HG03175 (cell line): ENCODE results near the gene F10.

Experiments
- ATAC-seq: cut with Tn5 transposase; IDR thresholded peaks from one replicate; pipeline ENCODE4 v1.9.1; 2021; ENCODE audit warnings: mild to moderate bottlenecking, moderate library complexity; ENCODE audit not compliant: unreplicated experiment

The F10 gene

DNA sequence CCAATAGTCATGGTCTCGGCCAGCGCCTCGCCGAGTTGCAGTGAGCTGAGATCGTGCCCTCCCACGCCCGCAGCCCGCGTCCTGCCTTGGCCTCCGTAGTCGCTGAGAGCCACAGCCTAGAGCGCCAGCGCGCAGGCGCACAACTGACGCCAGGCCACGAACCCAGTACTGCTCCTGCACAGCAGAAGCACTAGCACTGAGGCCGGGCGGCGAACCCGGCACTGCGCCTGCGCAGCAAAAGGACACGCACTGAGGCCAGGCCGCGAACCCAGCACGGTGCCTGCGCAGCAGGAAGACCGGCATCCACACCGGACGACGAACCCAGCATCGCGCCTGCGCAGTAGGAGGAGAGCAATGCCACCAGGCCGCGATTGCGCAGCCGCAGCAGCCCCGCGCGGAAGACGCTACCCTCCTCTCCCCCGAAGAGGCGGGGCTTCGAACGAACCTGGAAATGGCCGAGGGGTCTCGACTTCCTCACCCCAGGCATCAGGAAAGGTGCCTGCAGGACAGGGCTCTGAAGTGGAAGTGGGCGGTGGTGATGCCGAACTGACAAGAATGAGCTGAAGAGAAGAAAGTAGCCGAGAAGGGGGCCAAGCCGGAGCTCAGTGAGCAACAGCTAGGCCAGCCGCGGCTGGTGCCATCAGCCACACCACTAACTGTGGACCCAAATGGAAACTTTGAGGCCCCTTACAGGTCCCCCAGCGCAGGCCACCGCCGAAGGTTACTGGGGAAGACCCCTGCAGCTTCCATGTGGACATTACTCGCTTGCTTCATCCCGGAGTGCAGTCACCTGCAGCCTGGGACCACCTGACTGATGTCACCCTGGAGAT, 7.5 kb downstream of the F10 start:
- ATAC-seq, result no peak

DNA sequence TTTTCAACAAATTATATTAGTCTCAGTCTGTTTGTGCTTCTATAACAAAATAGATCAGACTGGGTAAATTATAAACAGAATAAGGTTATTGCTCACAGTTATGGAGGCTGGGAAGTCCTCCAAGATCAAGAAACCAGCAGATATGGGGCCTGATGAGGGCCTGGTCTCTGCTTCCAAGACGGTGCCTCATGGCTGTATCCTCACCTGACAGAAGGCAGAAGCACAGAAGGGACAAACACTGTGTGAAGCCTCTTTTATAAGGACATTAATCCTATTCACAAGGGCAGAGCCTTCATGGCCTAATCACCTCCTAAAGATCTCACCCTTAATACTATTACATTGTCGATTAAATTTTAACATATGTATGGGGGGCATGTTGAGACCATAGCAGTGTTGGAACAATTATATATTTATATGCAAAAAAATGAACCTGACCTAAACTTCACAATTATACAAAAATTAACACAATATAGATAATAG, 12.7 kb downstream of the F10 start:
- no peak for ATAC-seq

- no peak for ATAC-seq
Observed at GRCh38 chr13:113137691-113138298, 15.2 kb downstream of the F10 start.

GRCh38 chr13:113138792-113139551, 16.4 kb downstream of the F10 start:
- no peak for ATAC-seq

- no peak for ATAC-seq
Observed at GRCh38 chr13:113139577-113139976, 17.0 kb downstream of the F10 start.

- no peak for ATAC-seq
Observed at GRCh38 chr13:113140677-113141600, 18.3 kb downstream of the F10 start.

DNA sequence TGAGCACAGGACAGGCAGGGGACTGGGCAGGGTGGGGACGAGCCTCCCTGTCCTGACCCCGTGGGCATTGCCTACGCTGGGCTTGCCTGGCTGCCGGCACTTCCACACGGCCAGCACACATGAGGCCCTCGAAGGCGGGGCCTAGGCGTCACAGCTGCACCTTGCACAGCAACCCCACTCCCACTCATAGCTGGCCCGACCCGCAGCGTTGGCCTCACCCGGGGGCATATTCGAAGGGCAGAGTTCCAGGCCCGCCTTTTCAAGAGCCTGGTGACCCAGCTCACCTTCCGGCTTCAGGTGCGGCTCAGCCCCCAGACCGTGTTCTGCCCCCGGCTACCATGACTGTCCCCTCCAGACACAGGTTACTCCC, 19.0 kb downstream of the F10 start:
- no peak for ATAC-seq

- no peak for ATAC-seq
Observed at GRCh38 chr13:113142876-113143275, 20.3 kb downstream of the F10 start.

- ATAC-seq, result no peak
Observed at GRCh38 chr13:113143466-113144254, 21.1 kb downstream of the F10 start.

DNA sequence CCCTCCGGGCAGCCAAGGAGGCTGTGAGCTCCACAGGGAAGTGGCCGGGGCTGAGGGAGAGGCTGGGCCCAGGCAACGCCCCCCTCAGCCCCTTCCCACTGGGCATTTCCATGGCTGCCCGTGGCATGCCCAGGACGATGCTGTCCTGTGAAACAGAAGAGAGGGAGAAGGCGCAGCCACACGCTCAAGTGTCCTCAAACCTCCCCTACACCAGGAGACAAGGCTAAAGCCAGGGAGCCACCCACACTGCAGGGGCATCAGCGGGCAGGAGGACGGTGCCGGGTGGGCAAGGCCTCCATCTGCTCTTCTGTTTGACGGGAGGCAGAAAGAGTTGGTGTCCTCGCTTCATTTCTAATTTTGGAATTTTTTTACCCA, 21.6 kb downstream of the F10 start:
- no peak for ATAC-seq

DNA sequence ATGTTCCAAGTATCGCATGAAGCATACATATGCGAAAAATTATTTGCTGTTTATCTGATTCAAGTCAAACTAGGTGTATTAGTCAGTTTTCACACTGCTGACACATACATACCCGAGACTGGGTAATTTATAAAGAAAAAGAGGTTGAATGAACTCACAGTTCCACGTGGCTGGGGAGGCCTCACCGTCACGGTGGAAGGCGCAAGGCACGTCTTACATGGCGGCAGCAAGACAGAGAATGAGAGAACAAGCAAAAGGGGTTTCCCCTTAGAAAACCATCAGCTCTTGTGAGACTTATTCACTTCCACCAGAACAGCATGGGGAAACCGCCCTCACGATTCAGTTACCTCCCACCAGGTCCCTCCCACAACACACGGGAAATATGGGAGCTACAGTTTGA, 22.9 kb downstream of the F10 start:
- ATAC-seq, result no peak

DNA sequence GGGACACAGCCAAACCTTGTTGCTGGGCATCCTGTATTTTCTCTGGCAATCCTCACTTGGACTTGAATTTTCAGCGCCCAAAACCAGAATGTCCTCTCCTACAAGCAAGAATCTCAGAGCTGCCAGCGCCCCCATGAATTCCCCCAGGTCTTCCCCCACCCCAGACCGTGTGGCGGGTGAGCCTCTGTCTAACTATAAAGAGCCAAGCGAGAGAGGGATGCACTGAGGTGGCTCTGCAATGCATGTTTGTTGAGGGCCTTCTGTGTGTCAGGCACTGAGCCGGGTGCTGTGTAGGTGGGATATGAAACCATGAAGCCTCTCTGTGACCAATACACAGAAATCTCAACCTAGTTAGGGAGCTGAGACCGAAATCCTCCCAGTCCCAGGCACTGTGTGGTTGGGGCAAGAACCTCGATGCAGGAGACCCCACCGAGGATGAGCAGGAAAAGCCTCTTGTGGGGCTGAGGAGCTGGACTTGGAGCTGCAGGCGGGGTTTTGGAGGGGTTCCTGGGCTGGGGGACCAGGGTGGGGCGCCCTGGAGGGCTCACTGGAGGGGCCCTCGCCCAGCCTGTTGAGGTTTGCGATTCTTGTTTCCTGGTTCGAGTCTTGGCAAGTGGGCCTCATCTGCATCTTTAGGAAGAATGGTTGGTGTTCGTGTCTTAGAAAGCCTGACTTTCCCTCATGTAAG, 23.5 kb downstream of the F10 start:
- no peak for ATAC-seq

- no peak for ATAC-seq
Observed at GRCh38 chr13:113146750-113147149, 24.2 kb downstream of the F10 start.

- no peak for ATAC-seq
Observed at GRCh38 chr13:113147206-113147605, 24.6 kb downstream of the F10 start.

DNA sequence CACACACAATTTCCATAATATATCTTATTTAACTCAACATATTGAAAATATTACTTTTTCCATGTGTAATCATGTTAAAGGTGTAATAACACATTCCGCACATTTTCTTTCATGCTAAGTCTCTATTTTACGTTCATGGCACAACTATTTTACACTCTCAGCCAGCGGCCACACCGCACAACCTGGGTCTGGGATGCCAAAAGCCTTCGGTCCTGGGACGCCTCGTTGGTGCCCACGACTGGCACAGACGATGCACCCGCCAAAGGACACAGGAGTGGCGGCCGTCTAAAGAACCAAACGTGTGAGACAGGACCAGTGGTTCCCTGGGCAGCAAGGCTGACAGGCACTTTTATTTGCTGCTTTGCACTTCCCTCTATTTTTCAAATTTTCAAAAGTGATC, 25.8 kb downstream of the F10 start:
- ATAC-seq, result no peak

- no peak for ATAC-seq
Observed at GRCh38 chr13:113148940-113149503, 26.4 kb downstream of the F10 start.

- no peak for ATAC-seq
Observed at GRCh38 chr13:113149711-113150549, 27.3 kb downstream of the F10 start.
